Lower leg skin (tissue), 3 donors: ENCODE data around the gene HNRNPC.

Experiments used
- CTCF ChIP-seq, 3 donors: fragments of 450-650 bp; IDR thresholded peaks; one replicate each; pipeline ENCODE4 v1.5.1; 2016; ENCODE audit warnings: antibody characterized with exemption in 3 of 3, mild to moderate bottlenecking in 3 of 3, moderate library complexity in 2 of 3
- POLR2A ChIP-seq, 2 donors: fragments of 450-650 bp; IDR thresholded peaks; one replicate each; pipeline ENCODE4 v1.6.1; 2016 to 2017; ENCODE audit warnings: antibody characterized with exemption in 2 of 2, mild to moderate bottlenecking in 1 of 2, moderate library complexity in 1 of 2

GRCh38 chr14:21219561-21220111 is 49.6 kb downstream of the HNRNPC start:
- no peak for TF ChIP-seq POLR2A (IDR thresholded peaks at IDR 0.05)
- no peak for TF ChIP-seq CTCF (IDR thresholded peaks at IDR 0.05)
